ENCODE data around the gene MEGF6.

- TF ChIP-seq POLR2A (IDR thresholded peaks at IDR 0.05), result no peak
- no peak for TF ChIP-seq POLR2AphosphoS5 (IDR thresholded peaks at IDR 0.05)
Observed at GRCh38 chr1:3616861-3617260, 5.6 kb upstream of the MEGF6 start.
